Parathyroid adenoma (tissue), 2 donors: ENCODE data around the gene CLEC20A.

Experiments
- H2AFZ ChIP-seq: fragments of 300-600 bp; sonication (generic); one replicate; pipeline ENCODE4 v1.7.0; 2017; ENCODE audit warnings: antibody characterized with exemption, mild to moderate bottlenecking
- H3K27ac ChIP-seq: fragments of 300-600 bp; sonication (generic); one replicate; pipeline ENCODE4 v1.7.0; 2017
- H3K27me3 ChIP-seq: fragments of 300-600 bp; sonication (generic); one replicate; pipeline ENCODE4 v1.7.0; 2017; ENCODE audit warnings: low read length; ENCODE audit not compliant: control insufficient read depth, insufficient read depth
- H3K36me3 ChIP-seq: fragments of 300-600 bp; sonication (generic); one replicate; pipeline ENCODE4 v1.7.0; 2017; ENCODE audit warnings: low read length; ENCODE audit not compliant: control insufficient read depth, insufficient read depth
- H3K4me1 ChIP-seq: fragments of 300-600 bp; sonication (generic); one replicate; pipeline ENCODE4 v1.7.0; 2017; ENCODE audit warnings: control low read depth
- H3K4me2 ChIP-seq: fragments of 300-600 bp; sonication (generic); one replicate; pipeline ENCODE4 v1.7.0; 2017; ENCODE audit warnings: low read length
- H3K4me3 ChIP-seq: fragments of 300-600 bp; sonication (generic); one replicate; pipeline ENCODE4 v1.7.0; 2017; ENCODE audit warnings: low read depth, low read length
- H3K79me2 ChIP-seq: fragments of 300-600 bp; sonication (generic); one replicate; pipeline ENCODE4 v1.7.0; 2017; ENCODE audit warnings: control low read depth
- H3K9ac ChIP-seq: fragments of 300-600 bp; sonication (generic); one replicate; pipeline ENCODE4 v1.7.0; 2017; ENCODE audit warnings: mild to moderate bottlenecking
- H3K9me3 ChIP-seq: fragments of 300-600 bp; sonication (generic); one replicate; pipeline ENCODE4 v1.7.0; 2017; ENCODE audit warnings: low read length; ENCODE audit not compliant: control insufficient read depth
- CTCF ChIP-seq: fragments of 300-600 bp; sonication (generic); IDR thresholded peaks from one replicate; pipeline ENCODE4 v1.7.0; 2017; ENCODE audit warnings: antibody characterized with exemption, mild to moderate bottlenecking
- donor health status: primary hyperparathyroidism.

Gene CLEC20A

GRCh38 chr1:178461104-178461503, 35.7 kb downstream of the CLEC20A start:
- Histone ChIP-seq H3K36me3 (no peaks in the 10 kb centered on the region), H3K27ac (no peak overlapping the region), H3K9me3 (no peaks in the 10 kb centered on the region)

GRCh38 chr1:178458203-178458602, 38.6 kb downstream of the CLEC20A start:
- Histone ChIP-seq H3K27me3 (no peaks in the 10 kb centered on the region), H3K4me1 (no peaks in the 10 kb centered on the region), H3K79me2 (no peaks in the 10 kb centered on the region), H3K4me2 (no peak overlapping the region), H3K36me3 (no peaks in the 10 kb centered on the region), H3K9ac (no peak overlapping the region), H3K4me3 (no peak overlapping the region), H2AFZ (no peak overlapping the region), H3K9me3 (no peaks in the 10 kb centered on the region), H3K27ac (no peak overlapping the region)
- no peak for TF ChIP-seq CTCF

More at GRCh38 chr1:178461104-178461503, 35.7 kb downstream of the CLEC20A start:
- H3K4me3 ChIP-seq: no peak overlapping the region
- H2AFZ ChIP-seq: no peak overlapping the region
- no peaks in the 10 kb centered on the region for H3K27me3 ChIP-seq
- no peaks in the 10 kb centered on the region for H3K79me2 ChIP-seq
- H3K4me2 ChIP-seq: no peak overlapping the region
- H3K9ac ChIP-seq: no peak overlapping the region
- H3K4me1 ChIP-seq: no peaks in the 10 kb centered on the region
- no peak for TF ChIP-seq CTCF

GRCh38 chr1:178457651-178458050, 39.1 kb downstream of the CLEC20A start:
- Histone ChIP-seq H3K27me3 (no peaks in the 10 kb centered on the region), H3K4me3 (no peak overlapping the region), H3K9me3 (no peaks in the 10 kb centered on the region), H3K4me1 (no peaks in the 10 kb centered on the region), H3K9ac (no peak overlapping the region), H3K4me2 (no peak overlapping the region), H2AFZ (no peak overlapping the region), H3K79me2 (no peaks in the 10 kb centered on the region), H3K27ac (no peak overlapping the region), H3K36me3 (no peaks in the 10 kb centered on the region)
- TF ChIP-seq CTCF: no peak

GRCh38 chr1:178456472-178456871, 40.3 kb downstream of the CLEC20A start:
- H3K4me2 ChIP-seq: no peak overlapping the region
- no peak overlapping the region for H3K9ac ChIP-seq
- TF ChIP-seq CTCF: no peak
- H3K9me3 ChIP-seq: no peaks in the 10 kb centered on the region
- no peaks in the 10 kb centered on the region for H3K4me1 ChIP-seq
- no peaks in the 10 kb centered on the region for H3K27me3 ChIP-seq
- H3K79me2 ChIP-seq: no peaks in the 10 kb centered on the region
- H3K4me3 ChIP-seq: no peak overlapping the region
- H3K36me3 ChIP-seq: no peaks in the 10 kb centered on the region
- no peak overlapping the region for H2AFZ ChIP-seq
- no peak overlapping the region for H3K27ac ChIP-seq

GRCh38 chr1:178452013-178452412, 44.8 kb downstream of the CLEC20A start:
- Histone ChIP-seq H3K36me3 (no peaks in the 10 kb centered on the region), H2AFZ (no peak overlapping the region), H3K27me3 (no peaks in the 10 kb centered on the region), H3K4me3 (no peak overlapping the region), H3K4me1 (peaks cover 4% of the 10 kb centered on the region), H3K79me2 (no peaks in the 10 kb centered on the region), H3K9ac (no peak overlapping the region), H3K9me3 (no peaks in the 10 kb centered on the region), H3K4me2 (no peak overlapping the region), H3K27ac (no peak overlapping the region)
- TF ChIP-seq CTCF: no peak
